DMS153 treated with DMSO at 0.1 percent for 48 hours (cell line): ENCODE measurements around the gene CCNJL.
"Not testable (repeated sequence)": the region's sequence is repeated elsewhere in the genome, so short reads cannot be mapped to it uniquely, and the experiment has no call there.

Source experiments
- DNase-seq: peaks from one replicate; lab custom pipeline; 2025; ENCODE audit not compliant: unreplicated experiment; lab: John Stamatoyannopoulos, UW

Gene CCNJL

DNA sequence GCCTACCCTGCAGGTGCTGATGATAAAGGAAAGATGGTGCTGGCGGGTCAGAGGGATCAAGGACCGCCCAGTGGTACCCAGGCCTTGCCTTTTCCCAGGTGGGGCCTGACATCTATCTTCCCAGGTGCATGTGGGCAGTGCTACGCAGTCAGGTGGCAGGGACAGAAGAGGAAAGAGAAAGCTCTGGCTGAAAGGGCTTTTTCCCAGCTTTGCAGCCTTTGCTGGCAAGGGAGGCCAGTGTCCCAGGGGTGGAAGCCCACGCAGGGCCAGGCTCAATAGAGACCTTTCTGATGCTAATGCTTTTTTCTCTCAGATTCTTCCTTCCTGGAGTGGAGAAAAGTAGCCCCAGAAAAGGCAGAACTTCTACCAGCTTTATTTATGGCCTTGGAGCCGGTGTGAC is 46.3 kb downstream of the CCNJL start:
- DNase-seq = no peak

DNA sequence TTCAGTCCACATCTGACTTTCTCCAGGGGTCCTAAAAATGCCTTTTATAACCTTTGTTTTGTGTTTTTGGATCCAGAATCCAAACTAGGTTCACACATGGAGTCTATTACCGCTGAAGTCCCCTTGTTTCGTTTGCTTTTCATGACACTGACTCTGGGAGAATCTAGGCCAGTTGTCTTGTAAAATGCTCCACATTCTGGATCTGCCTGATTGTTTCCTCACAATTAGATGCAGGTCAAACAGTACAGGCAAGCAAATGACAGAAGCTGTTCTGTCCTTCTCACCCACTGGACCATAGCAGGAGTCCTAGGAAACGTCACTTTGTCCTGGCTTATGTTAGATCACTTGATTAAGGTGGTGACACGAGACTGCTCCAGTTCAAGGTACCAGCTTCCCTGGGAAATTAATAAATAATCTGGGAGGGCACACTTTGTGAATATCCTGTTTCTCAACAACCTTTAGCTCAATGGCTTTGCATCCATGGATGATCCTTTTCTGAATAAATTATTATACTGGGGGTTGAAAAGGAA is 49.0 kb downstream of the CCNJL start:
- DNase-seq = no peak

DNA sequence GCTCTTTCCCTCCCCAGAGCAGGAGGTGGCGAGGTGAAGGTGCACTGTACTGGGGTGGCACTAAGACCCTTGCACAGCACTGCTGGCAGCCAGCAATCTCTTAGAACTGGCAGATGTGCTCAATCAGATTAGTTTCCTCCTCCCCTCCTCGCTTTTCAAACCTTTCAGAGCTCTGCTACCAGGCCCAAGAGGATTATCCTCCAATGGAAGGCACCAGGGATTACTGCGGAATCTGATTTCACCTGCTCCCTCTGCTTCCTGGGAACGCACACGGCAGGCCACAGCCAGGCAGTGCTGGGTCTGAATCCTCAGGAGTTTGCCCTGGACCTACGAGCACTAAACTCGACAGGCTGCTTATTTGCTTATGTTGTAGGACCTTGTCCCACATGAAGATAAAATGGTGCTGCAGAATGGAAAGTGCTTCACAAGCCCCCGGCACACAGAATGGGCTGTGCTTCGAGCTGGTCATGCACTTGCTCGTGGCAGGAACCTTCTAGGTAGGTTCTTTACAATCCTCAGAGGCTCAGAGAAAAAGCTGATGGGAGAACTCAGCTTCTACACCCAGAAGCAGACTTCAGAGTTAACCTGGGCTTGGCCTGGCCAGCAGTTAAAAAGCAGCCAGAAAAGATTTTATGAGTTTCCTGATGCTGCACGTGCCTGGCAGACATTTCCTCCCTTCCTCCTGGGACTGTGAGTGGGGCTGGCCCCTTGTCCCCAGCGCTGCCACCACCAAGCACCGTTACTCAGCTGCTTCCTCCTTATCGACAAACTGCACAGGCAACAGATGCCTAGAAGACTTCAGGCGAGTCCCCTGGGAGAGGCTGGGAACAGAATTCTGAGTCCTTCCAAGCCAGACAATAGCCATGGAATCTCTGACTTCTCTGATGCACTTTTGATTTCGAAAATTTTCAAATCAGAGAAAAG is 50.0 kb downstream of the CCNJL start:
- no peak for DNase-seq

DNA sequence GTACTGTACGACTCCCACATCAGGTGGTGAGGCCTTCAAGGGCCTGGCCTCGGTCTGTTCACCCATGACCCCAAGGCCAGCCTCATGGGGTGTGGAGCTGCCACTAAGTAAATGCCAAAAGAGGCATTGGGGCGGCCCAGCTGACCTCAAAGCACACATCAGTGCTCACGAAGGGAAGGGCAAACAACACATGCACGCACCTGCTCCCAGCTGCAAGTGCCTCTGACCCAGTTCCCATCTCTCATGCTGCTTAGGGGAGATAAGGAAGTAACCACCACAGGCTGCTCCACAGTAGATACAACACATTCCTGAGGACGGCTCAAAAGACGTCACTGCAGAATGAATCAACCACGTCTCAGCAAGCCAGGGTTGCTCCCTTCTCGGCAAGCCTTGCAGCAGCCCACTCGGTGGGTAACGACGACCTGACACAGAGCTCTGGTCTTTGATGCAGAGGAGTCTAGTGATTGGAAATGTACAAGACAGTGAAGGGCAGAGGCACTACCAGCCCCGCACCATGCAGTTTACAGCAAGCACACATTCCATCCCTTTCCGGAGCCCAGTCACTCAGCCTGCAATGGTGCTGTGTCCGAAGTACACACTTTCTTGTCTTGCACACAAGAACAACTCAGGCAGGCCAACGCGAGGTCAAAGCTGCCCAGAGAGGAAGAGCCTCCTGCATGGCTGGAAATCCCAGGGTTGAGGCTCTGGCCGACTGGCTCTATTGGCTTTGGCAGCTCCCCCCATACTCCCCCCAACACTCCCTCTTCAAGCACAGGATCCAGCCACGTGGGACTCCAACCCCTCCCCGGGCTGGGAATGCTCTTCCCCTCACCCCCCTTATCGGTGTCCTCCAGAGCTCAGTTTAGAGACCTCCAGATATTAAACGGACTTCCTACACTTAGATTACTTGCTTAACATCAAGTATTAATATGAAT is 51.2 kb downstream of the CCNJL start:
- DNase-seq = no peak

DNA sequence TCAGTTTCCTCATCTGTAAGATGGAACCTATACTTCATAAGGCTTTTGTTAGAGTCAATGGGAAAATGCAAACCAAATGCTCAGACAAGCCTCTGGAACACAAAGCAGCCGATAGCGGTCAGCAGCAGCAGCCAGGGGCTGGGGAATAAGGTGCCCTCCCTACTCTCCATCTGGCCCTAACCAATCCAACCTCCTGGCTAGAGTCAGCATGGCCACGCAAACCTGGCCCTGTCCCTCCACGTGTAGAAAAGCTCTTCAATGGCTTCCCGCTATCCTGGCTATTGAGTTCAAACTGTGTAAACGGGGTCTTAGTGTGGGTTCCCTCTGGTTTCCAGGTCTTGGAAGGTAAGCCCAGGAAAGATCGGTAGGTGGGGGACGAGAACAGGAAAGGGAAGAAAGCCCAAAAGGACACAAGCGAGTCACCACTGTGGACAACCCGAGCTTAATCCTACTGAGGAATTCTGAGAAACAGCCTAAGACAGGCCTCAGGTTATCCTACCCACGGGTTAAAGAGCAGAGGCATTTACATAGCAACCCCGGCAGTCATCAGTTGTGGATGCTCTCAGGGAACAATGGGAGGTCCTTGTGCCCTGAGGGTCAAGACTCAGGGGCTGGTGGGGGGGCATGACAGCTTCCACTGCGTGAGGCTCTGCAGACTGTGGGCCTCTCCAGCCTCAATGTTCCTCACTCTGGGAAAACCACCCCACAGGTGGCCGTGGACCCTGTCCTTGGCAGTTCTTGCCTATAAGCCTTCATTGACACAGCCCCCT is 52.2 kb downstream of the CCNJL start:
- DNase-seq = no peak

DNA sequence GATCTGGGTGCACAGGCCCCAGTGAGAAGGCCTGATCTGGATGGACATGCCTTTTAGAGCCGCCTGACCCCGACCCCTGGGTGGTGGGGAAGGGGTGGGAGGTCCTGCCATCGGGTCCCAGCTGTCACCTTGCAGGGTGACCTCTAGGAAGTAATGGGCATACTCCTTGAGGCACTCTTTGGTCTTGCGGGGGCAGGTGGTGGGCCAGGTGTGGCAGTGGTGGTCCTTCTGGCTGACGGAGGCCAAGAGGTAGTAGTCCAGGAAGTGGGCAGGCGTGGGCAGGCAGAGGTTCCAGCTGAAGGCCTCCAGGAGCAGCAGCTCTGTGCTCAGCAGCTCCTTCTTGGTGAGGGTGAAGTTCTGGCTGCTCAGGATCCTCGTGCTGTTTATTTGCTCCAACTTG is 53.0 kb downstream of the CCNJL start:
- DNase-seq = no peak

DNA sequence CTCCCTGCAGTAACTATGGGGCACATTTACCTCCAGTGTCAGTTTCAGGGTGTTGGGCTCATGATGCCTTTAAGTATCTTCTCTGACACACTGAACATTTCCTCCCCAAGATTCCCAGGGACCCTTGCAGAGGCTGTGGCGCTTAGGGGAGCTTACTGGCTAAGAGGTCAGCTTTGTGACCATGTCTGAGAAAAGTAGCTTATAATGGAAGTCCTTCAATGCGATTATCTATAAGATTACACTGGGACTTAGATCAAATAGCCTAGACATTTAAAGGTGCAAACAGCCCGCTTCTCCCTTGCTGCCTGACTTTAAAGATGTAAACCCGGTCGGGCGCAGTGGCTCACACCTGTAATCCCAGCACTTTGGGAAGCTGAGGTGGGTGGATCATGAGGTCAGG is 57.7 kb downstream of the CCNJL start:
- DNase-seq = no peak

DNA sequence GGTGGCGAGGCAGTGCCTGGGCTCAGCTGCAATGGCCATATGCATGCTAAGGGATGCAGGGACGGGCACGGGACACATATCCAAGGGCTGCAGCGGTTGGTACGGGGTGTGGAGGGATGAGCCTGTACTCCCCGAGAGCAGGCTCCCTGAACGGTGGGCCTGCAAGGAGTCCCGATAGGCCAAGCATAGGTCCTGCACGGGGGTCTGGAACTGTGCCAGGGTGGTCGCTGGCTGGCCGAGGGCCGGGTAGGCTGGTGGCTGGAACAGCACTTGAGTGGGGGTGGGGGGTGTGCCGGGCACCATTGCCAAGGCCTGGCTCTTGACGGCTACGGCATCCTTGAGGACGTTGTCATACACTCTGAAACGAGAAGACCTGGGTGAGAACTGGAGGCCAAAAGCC is 58.9 kb downstream of the CCNJL start:
- no peak for DNase-seq

DNA sequence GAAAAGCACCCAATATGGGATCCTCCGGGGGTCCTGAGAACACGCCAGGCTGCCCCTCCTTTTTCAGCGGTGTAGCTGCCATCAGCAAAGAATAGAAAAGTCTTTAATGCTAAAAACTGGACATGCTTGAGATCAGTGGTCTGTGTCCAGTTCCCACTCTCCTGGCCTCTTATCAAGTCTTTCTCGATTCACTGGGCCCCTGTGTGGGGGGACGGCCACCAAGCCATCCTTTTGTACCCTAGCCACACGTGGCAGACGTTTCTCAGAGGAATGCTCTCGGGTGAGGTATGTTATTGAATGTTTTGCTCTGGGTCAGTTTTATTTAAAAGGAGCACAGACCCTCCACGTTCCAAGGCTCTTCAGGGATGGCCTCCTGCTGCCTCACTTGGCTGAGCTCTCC is 59.4 kb downstream of the CCNJL start:
- DNase-seq = no peak

DNA sequence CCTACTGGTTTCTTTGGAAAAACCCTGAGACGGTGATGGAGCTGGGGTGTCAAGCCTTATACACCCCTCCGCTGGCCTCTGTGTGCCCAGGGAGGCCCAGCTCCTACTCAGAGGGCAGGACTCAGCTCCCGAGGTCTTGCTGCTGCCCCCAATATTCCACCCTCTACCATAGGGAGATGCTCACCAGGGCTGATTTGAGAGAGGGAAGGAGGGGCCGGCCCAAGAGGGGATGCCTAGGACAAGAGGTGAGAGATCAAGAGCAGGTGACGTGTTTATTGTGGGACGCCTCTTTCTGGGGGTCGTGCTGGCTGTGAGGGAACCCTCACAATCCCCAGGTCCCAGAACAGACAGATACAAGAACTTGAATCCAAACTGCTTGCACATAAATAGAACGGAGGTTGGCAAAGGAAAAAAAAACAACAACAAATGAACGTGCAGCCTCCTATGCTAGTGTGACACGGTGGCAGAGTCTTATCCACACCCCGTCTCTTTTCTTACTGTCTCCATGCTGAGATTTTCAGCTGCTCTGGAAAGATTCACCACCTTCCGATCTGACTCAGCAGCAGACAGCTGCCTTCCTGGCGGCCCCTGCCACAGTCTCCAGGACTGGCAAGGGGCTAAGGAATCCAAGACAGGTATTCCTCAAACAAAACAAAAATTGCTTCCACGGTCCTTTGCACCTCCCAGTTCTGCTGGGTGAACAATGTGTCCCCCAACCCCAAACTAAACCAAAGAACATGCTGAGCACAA is 60.8 kb downstream of the CCNJL start:
- no peak for DNase-seq

DNA sequence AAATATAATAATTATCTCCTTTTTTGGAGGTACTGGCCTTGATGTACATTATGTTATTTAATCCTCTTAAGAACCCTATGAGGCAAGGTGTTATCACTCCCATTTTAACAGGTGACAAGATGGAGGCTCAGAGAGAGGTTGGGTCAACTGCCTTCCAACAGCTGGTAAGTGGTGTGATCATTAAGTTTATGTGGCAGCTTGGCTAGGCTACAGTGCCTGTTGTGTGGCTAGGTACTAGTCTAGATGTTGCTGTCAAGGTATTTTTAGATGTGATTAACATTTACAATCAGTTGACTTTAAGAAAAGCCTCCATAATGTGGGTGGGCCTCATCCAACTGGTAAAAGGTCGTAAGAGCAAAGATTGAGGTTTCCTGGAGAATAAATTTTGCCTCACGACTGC is 61.5 kb downstream of the CCNJL start:
- no peak for DNase-seq

DNA sequence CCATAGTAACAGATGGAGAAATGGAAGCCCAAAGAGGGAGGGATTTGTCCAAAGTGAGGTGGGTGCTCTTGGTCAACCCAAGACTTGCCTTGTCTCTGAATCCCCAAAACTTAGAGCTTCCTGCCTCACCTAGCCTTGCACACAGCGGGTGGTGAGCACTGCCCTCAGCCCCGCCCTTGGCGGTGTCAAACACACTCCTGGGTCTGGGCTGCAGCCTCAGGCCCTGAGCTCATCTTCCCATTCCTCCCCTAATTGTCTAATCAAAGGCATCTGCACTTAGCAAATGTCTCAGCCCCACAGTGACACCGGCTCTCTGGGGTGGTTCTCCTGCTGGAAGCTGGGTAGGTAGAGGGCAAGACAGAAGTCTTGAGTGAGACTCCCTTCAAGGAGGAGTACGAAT is 62.1 kb downstream of the CCNJL start:
- no peak for DNase-seq

DNA sequence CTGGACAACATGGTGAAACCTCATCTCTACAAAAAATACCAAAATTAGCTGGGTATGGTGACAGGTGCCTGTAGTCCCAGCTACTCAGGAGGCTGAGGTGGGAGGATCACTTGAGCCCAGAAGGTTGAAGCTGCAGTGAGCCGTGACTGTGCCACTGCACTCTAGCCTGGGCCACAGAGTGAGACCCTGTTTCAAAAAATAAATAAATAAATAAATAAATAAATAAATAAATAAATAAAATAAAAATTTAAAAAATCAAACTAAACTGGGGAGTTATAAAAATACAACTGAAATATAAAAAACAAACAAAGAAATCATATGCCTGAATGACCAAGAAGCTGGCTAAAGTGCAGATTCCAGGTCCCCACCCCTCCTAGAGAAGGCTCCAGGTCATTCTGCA is 62.8 kb downstream of the CCNJL start:
- not testable (repeated sequence) for DNase-seq

DNA sequence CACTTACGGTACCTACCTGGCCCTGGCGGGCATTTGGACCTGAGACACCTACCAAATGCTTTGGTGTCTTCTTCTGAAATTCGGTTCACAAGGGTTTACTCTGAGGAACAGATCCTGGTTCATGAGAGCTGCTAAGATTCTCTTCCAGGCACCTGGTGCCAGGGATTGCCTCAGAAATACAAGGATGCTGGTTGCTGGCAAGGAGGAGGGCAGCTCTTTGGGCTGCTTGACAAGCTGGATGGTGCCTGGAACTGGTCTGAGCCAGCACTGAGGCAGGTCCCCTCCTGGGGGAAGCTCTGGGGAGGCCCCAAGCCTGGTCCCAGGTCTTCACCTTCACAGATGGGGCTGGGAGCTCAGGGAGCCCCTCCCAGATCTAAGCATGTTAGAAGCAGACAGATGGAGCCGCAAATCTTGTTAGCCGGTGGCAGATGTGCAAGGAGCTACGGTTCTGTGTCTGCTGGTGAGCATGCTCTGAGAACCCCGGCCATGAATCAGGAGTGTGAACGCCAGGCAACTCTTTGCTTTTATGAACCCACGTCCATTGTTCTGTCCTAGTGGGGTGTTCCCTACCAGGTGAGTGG is 66.8 kb downstream of the CCNJL start:
- no peak for DNase-seq

DNA sequence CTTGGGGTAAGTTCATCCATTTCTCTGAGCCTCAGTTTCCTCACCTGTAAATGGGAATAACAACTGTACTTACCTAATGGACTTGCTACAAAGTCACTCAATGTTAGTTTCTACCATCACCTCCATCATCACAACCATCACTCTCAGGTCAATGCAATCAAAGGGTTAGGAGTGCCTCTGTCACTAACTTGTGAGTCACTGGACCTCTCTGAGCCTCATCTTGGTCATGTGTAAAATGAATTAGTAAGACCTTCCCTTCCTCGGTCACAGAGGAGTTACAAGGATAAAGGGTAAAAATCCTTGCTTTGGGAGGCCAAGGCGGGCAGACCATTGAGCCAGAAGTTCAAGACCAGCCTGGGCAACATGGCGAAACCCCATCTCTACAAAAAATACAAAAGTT is 70.2 kb downstream of the CCNJL start:
- no peak for DNase-seq

DNA sequence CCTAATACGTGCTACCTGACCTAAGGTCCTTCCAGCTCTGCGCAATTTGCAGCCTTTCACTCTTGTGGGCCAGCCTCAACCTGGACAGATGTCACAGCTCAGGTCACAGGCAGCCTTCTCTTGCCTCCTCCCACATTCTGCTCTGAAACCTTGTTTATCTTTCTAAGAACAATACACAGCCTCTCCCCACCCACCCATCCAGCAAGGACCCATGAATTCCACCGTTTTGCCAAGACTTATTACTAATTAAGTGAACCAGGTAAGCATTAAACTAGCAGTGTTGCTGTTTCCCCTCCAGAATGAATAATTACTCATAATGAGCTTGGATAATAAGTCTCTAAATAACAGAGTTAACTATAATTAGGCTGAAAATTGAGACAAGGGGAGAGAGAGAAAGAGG is 72.0 kb downstream of the CCNJL start:
- no peak for DNase-seq

DNA sequence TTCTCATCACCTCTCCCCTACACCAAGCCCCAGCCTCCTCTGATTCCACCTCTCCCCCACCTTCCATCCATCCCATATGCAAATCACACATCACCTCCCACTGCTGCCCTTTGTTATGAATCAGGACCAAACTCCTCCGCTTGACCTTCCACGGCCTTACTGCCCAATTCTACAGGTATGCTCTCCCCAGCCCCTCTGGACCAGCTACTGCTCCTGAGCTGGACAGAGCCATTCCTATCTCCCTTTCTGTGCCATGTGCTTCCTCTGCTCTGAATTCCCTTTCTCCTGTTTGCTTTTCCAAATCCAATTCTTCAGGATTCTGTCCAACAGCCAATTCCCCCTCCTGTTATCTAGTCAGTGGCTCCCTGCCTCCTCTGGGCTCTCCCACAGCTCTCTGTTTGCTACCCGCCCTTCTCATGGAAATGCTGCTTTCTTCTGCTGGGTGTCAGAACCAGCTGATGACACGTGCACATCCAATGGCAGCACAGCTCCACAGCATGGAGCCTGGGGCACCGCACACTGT is 74.7 kb downstream of the CCNJL start:
- no peak for DNase-seq

DNA sequence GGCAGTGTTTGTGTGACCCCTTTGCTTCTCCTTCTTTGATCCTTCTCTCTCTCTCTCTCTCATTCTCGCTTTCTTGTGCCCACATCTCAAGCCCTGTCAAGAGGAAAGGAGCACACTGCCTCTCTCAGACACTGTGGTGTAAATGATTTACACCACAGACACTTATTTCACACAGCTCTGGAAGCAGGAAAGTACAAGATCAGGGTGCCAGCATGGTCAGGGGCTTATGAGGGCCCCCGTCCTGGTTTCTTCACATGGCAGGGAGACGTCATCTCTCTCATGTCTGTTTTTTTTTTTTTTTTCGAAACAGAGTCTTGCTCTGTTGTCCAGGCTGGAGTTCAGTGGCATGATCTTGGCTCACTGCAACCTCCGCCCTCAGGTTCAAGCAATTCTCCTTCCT is 76.6 kb downstream of the CCNJL start:
- DNase-seq = no peak

DNA sequence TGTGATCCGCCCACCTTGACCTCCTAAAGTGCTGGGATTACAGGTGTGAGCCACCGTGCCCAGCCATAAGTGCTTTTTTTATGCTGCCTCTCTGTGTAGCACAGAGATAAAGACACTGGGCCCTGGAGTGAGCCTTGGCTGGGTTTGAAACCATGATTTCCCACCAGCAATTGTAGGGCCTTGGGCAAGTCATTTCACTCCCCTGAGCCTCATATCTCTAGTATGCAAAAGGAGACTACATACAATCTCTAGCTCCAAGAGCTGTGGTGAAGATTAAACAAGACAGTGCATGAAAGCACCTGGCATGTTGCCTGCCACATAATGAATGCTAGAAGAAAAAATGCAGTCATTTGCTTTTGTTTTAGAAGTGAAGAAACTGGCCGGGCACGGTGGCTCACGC is 79.1 kb downstream of the CCNJL start:
- no peak for DNase-seq
